IMR-90 (cell line): Measurements from ENCODE around the gene EIF3L. TPM values are rescaled to one million over a fixed set of nuclear protein-coding genes. Genes with fewer than 3 reads are reported as not detected.

ENCODE experiments used
- ATAC-seq: fragments of 200-7000 bp; cut with Tn5 transposase; 2 replicates; pipeline ENCODE4 v1.9.1; 2020; ENCODE audit warnings: low read depth, mild to moderate bottlenecking, moderate library complexity
- BruUV-seq: library from RNA; stranded (reverse); fragments of 400-500 nt; replicated peaks from 2 replicates; lab custom pipeline; 2021; lab: Mats Ljungman, UMichigan
- CTCF ChIA-PET: fragments of 300-600 bp; formaldehyde crosslinking; extraction: SDS; loops from one replicate; lab custom pipeline; 2021; ENCODE audit warnings: antibody characterized with exemption; lab: Yijun Ruan, JAX
- POLR2A ChIA-PET: fragments of 300-600 bp; sonication (Branson Sonifier 250); formaldehyde crosslinking; loops from one replicate; lab custom pipeline; 2022; ENCODE audit warnings: antibody characterized with exemption; ENCODE audit not compliant: unreplicated experiment; lab: Charles Lee
- DNase-seq: peaks from one replicate; pipeline ENCODE4 v3.0.0; 2013
- H2AFZ ChIP-seq: replicated peaks from 2 replicates; pipeline ENCODE3; 2013; ENCODE audit warnings: low read length, mild to moderate bottlenecking; ENCODE audit not compliant: poor library complexity
- H2AK5ac ChIP-seq: 2 replicates; pipeline ENCODE4 v1.6.1; 2013; ENCODE audit warnings: low read depth, low read length, inconsistent platforms
- H2AK9ac ChIP-seq: replicated peaks from 2 replicates; pipeline ENCODE3; 2013; ENCODE audit warnings: mild to moderate bottlenecking, low read depth, low read length, moderate library complexity; ENCODE audit not compliant: poor library complexity
- H2BK120ac ChIP-seq: 2 replicates; pipeline ENCODE4 v1.6.1; 2013; ENCODE audit warnings: low read depth, low read length, inconsistent platforms
- H2BK15ac ChIP-seq: 3 replicates; pipeline ENCODE4 v1.6.1; 2013; ENCODE audit warnings: low read depth, low read length, inconsistent platforms
- H2BK20ac ChIP-seq: 2 replicates; pipeline ENCODE4 v1.6.1; 2013; ENCODE audit warnings: low read depth, mild to moderate bottlenecking, inconsistent platforms, low read length, moderate library complexity
- H2BK5ac ChIP-seq: 2 replicates; pipeline ENCODE4 v1.6.1; 2013; ENCODE audit warnings: mild to moderate bottlenecking, low read depth, low read length, inconsistent platforms; ENCODE audit not compliant: poor library complexity, severe bottlenecking
- H3K14ac ChIP-seq: replicated peaks from 2 replicates; pipeline ENCODE4 v1.6.1; 2013; ENCODE audit warnings: low read depth, low read length, inconsistent platforms
- H3K18ac ChIP-seq: 2 replicates; pipeline ENCODE4 v1.6.1; 2013; ENCODE audit warnings: low read depth, low read length, control low read depth
- H3K23ac ChIP-seq: 2 replicates; pipeline ENCODE4 v1.6.1; 2013; ENCODE audit warnings: low read depth, low read length, inconsistent platforms
- H3K27ac ChIP-seq: 2 replicates; pipeline ENCODE4 v1.5.1; 2013; ENCODE audit warnings: mild to moderate bottlenecking, control low read depth, low read length; ENCODE audit not compliant: insufficient read depth
- H3K27me3 ChIP-seq: 2 replicates; pipeline ENCODE4 v1.6.1; 2013; ENCODE audit warnings: low read length; ENCODE audit not compliant: control insufficient read depth, insufficient read depth
- H3K36me3 ChIP-seq: 2 replicates; pipeline ENCODE4 v1.6.1; 2013; ENCODE audit warnings: low read length, mixed read lengths; ENCODE audit not compliant: control insufficient read depth, insufficient read depth
- H3K4ac ChIP-seq: 2 replicates; pipeline ENCODE4 v1.6.1; 2013; ENCODE audit warnings: low read depth, low read length, inconsistent platforms
- H3K4me1 ChIP-seq: 2 replicates; pipeline ENCODE4 v1.6.1; 2013; ENCODE audit warnings: low read length, mixed read lengths; ENCODE audit not compliant: control insufficient read depth, insufficient read depth
- H3K4me2 ChIP-seq: 2 replicates; pipeline ENCODE4 v1.6.1; 2013; ENCODE audit warnings: low read depth, mild to moderate bottlenecking, control low read depth, low read length, moderate library complexity
- H3K4me3 ChIP-seq: 2 replicates; pipeline ENCODE4 v1.5.1; 2013; ENCODE audit warnings: low read depth, mild to moderate bottlenecking, control low read depth, low read length, moderate library complexity; ENCODE audit not compliant: insufficient read depth
- H3K56ac ChIP-seq: 2 replicates; pipeline ENCODE4 v1.6.1; 2013; ENCODE audit warnings: low read length, inconsistent platforms; ENCODE audit not compliant: insufficient read depth; ENCODE audit errors: extremely low read depth
- H3K79me1 ChIP-seq, 2 experiments: 2 replicates each; pipeline ENCODE4 v1.6.1; 2013; ENCODE audit warnings: low read length in 2 of 2, inconsistent platforms in 1 of 2, low read depth in 1 of 2
- H3K9ac ChIP-seq: 2 replicates; pipeline ENCODE4 v1.6.1; 2013; ENCODE audit warnings: low read depth, low read length, control low read depth
- H3K9me1 ChIP-seq: 2 replicates; pipeline ENCODE4 v1.6.1; 2013; ENCODE audit warnings: low read length, inconsistent platforms; ENCODE audit not compliant: insufficient read depth
- H3K9me3 ChIP-seq: 2 replicates; pipeline ENCODE4 v1.6.1; 2013; ENCODE audit warnings: low read length; ENCODE audit not compliant: control insufficient read depth, insufficient read depth
- H4K20me1 ChIP-seq: 2 replicates; pipeline ENCODE4 v1.6.1; 2013; ENCODE audit warnings: low read length, inconsistent platforms; ENCODE audit not compliant: insufficient read depth
- H4K5ac ChIP-seq: 2 replicates; pipeline ENCODE4 v1.6.1; 2013; ENCODE audit warnings: mild to moderate bottlenecking, low read depth, low read length, control low read depth
- H4K8ac ChIP-seq, 2 experiments: 2 replicates each; pipeline ENCODE4 v1.6.1; 2013; ENCODE audit warnings: low read depth in 2 of 2, low read length in 2 of 2, control low read depth in 1 of 2, inconsistent platforms in 1 of 2
- H4K91ac ChIP-seq: 2 replicates; pipeline ENCODE4 v1.6.1; 2013; ENCODE audit warnings: low read depth, low read length, inconsistent platforms; ENCODE audit not compliant: insufficient read depth
- FOS ChIP-seq: fragments of 150-350 bp; IDR thresholded peaks from 2 replicates; pipeline ENCODE4 v1.6.1; 2016; ENCODE audit warnings: low read depth, low read length
- RCOR1 ChIP-seq: IDR thresholded peaks from 2 replicates; pipeline ENCODE4 v1.6.1; 2012; ENCODE audit warnings: mild to moderate bottlenecking, low read length, improper control_type of control experiment; ENCODE audit not compliant: insufficient replicate concordance
- WGBS, 2 experiments: methylation state at CpG; one replicate each; pipeline versions ENCODE4 v1.1.5 to v1.1.7; 2013; ENCODE audit warnings: missing lambda C conversion rate in 2 of 2; ENCODE audit not compliant: insufficient read length in 1 of 2; ENCODE audit errors: extremely low coverage in 2 of 2; 5-methylcytosine and 5-hydroxymethylcytosine counted together
- dilution Hi-C: fragments of 300-500 bp; cut with HindIII; formaldehyde crosslinking; loops from one replicate; pipeline ENCODE4 v1.14.3; 2018; ENCODE audit warnings: low sequenced_read_pairs; ENCODE audit not compliant: unreplicated experiment
- in situ Hi-C: fragments of 300-500 bp; cut with MboI; formaldehyde crosslinking; loops from 3 replicates; pipeline ENCODE4 v1.14.3; 2019; ENCODE audit warnings: low sequenced_read_pairs, inconsistent platforms, mixed read lengths
- intact Hi-C: fragments of 100-400 bp; cut with micrococcal nuclease; formaldehyde crosslinking; loops from 2 replicates; pipeline ENCODE4 v1.10.0; 2022
- polyA plus RNA-seq, 3 experiments: library from polyadenylated mRNA; depleted of rRNA; stranded (reverse); fragments of >200 nt; gene quantifications; 2 replicates each; pipeline ENCODE4 v1.2.3, GENCODE V29; 2012; ENCODE audit warnings: low replicate concordance in 1 of 3
- total RNA-seq: library from RNA; depleted of rRNA; stranded (reverse); fragments of >200 nt; gene quantifications from 2 replicates; pipeline ENCODE4 v1.2.3, GENCODE V29; 2012

EIF3L gene
- total and polyA plus RNA-seq, 2 of the 4 experiments (the other 2 are of a cell fraction), result 391 to 593 TPM

GRCh38 chr22:37884420-37884819 is 35.2 kb downstream of the EIF3L start:
- Histone ChIP-seq H3K4me3 (no peak overlapping the region), H3K27me3 (no peaks in the 10 kb centered on the region), H4K91ac (no peak overlapping the region), H3K56ac (no peak overlapping the region), H3K36me3 (peaks cover 35% of the 10 kb centered on the region), H3K27ac (no peak overlapping the region; the same call in 1 of the 2 replicates), H4K8ac (no peak overlapping the region), H4K20me1 (peaks cover 36% of the 10 kb centered on the region), H2BK120ac (no peak overlapping the region), H4K5ac (no peak overlapping the region), H3K79me1 (peaks cover 14 to 58% of the 10 kb centered on the region in 2 experiments), H3K4ac (no peak overlapping the region), H3K4me1 (peaks cover 5% of the 10 kb centered on the region), H2AK5ac (no peak overlapping the region), H2AK9ac (no peak overlapping the region), H3K9me3 (no peaks in the 10 kb centered on the region), H3K18ac (no peak overlapping the region), H2BK5ac (no peak overlapping the region), H3K23ac (no peak overlapping the region), H3K9me1 (0 out of 2 replicates have a peak, but pooled peaks cover 4% of the 10 kb centered on the region), H3K4me2 (no peak overlapping the region), H2BK20ac (no peak overlapping the region), H2AFZ (no peak overlapping the region), H3K14ac (no peak overlapping the region), H3K9ac (no peak overlapping the region), H2BK15ac (no peak overlapping the region)
- dilution Hi-C loops, result no loop called here
- ChIA-PET CTCF (no interaction called here), POLR2A (no interaction called here)
- ATAC-seq (no peak), DNase-seq (peak; percentile 46)
- no TSS peak for BruUV-seq
- no CpG with 5 or more reads among the region's 6 CpGs for WGBS, 2 experiments
- TF ChIP-seq RCOR1, result no peak
- no peak for TF ChIP-seq FOS
- intact Hi-C loops, result no loop called here
- in situ Hi-C loops, result no loop called here
